H1 (cell line): Measurements from ENCODE around the gene SMIM24. TPM values are rescaled to one million over a fixed set of nuclear protein-coding genes. Genes with fewer than 3 reads are reported as not detected.
A peak's percentile ranks its signal among the peaks of the same experiment; 100 is the strongest.

ENCODE experiments used
- CTCF ChIA-PET: fragments of 300-600 bp; sonication (Branson Sonifier 250); formaldehyde crosslinking; loops from one replicate; lab custom pipeline; 2021; ENCODE audit not compliant: partially characterized antibody; lab: Charles Lee
- POLR2A ChIA-PET: fragments of 300-600 bp; sonication (Branson Sonifier 250); formaldehyde crosslinking; loops from one replicate; lab custom pipeline; 2021; ENCODE audit warnings: inconsistent platforms; ENCODE audit not compliant: partially characterized antibody; lab: Charles Lee
- DNase-seq, 2 experiments: peaks; one replicate each; pipeline versions ENCODE4 v3.0.0 to v3.0.0-alpha.2; 2010 to 2022; ENCODE audit warnings: low spot score in 2 of 2, low read depth in 1 of 2, mixed read lengths in 1 of 2
- FAIRE-seq: peaks from 2 replicates; lab custom pipeline; 2011; peaks lifted over from hg19 to GRCh38; lab: Jason Lieb, UNC
- H2AFZ ChIP-seq: 2 replicates; pipeline ENCODE4 v1.8.1; 2012; ENCODE audit warnings: low read length, inconsistent platforms
- H2AK5ac ChIP-seq: 2 replicates; pipeline ENCODE4 v1.6.1; 2013; ENCODE audit warnings: low read depth, low read length
- H2BK120ac ChIP-seq: replicated peaks from 2 replicates; pipeline ENCODE3; 2013; ENCODE audit warnings: low read depth, low read length, inconsistent platforms
- H2BK12ac ChIP-seq: 2 replicates; pipeline ENCODE4 v1.6.1; 2013; ENCODE audit warnings: low read depth, low read length
- H2BK15ac ChIP-seq: 2 replicates; pipeline ENCODE4 v1.6.1; 2013; ENCODE audit warnings: low read length
- H2BK20ac ChIP-seq: 2 replicates; pipeline ENCODE4 v1.6.1; 2013; ENCODE audit warnings: low read length
- H2BK5ac ChIP-seq: 2 replicates; pipeline ENCODE4 v1.6.1; 2013; ENCODE audit warnings: low read depth, low read length
- H3K14ac ChIP-seq: 2 replicates; pipeline ENCODE4 v1.6.1; 2013; ENCODE audit warnings: inconsistent platforms; ENCODE audit not compliant: insufficient read length
- H3K18ac ChIP-seq: 2 replicates; pipeline ENCODE4 v1.6.1; 2013; ENCODE audit warnings: low read length; ENCODE audit errors: extremely low read depth
- H3K23ac ChIP-seq: 2 replicates; pipeline ENCODE4 v1.6.1; 2013; ENCODE audit warnings: inconsistent platforms; ENCODE audit not compliant: insufficient read length
- H3K23me2 ChIP-seq: 2 replicates; pipeline ENCODE4 v1.6.1; 2013; ENCODE audit warnings: low read depth, low read length
- H3K27ac ChIP-seq: 2 replicates; pipeline ENCODE4 v1.6.1; 2011; ENCODE audit warnings: low read depth, low read length, inconsistent platforms
- H3K27me3 ChIP-seq, 4 experiments: replicated peaks in 1 of 4; 1 replicate in 1 of 4; 2 replicates in 3 of 4; pipeline versions ENCODE4 v1.6.1 to v1.8.1; 2011 to 2013; ENCODE audit warnings: low read length in 3 of 4, mild to moderate bottlenecking in 3 of 4, inconsistent platforms in 2 of 4, mixed read lengths in 2 of 4, moderate library complexity in 1 of 4; ENCODE audit not compliant: control insufficient read depth in 3 of 4, insufficient read depth in 3 of 4; ENCODE audit errors: extremely low read depth in 1 of 4
- H3K36me3 ChIP-seq, 4 experiments: 2 replicates each; pipeline versions ENCODE4 v1.6.1 to v1.8.1; 2011 to 2013; ENCODE audit warnings: mild to moderate bottlenecking in 4 of 4, low read length in 3 of 4, moderate library complexity in 2 of 4, control low read depth in 1 of 4, inconsistent platforms in 1 of 4; ENCODE audit not compliant: insufficient read depth in 4 of 4, control insufficient read depth in 2 of 4
- H3K4ac ChIP-seq: replicated peaks from 2 replicates; pipeline ENCODE3; 2013; ENCODE audit warnings: low read length, low read depth, mixed read lengths, inconsistent platforms; ENCODE audit not compliant: insufficient read length
- H3K4me1 ChIP-seq, 4 experiments: replicated peaks in 1 of 4; 1 replicate in 1 of 4; 2 replicates in 3 of 4; pipeline versions ENCODE4 v1.6.1 to v1.8.1; 2011 to 2013; ENCODE audit warnings: low read length in 3 of 4, inconsistent platforms in 2 of 4, mixed read lengths in 1 of 4; ENCODE audit not compliant: insufficient read depth in 4 of 4, control insufficient read depth in 3 of 4
- H3K4me2 ChIP-seq, 2 experiments: 2 replicates each; pipeline versions ENCODE4 v1.6.1 to v1.8.1; 2011 to 2013; ENCODE audit warnings: low read depth in 2 of 2, low read length in 2 of 2, control low read depth in 1 of 2, inconsistent platforms in 1 of 2, mild to moderate bottlenecking in 1 of 2; ENCODE audit not compliant: insufficient read depth in 1 of 2
- H3K4me3 ChIP-seq, 4 experiments: fragments of 200-600, 300-600 bp in 1 of 4; sonication (generic), shearing (Covaris generic), sonication (Bioruptor Twin) in 1 of 4; 2 replicates each; pipeline versions ENCODE4 v1.5.1 to v1.8.1; 2011 to 2016; ENCODE audit warnings: low read length in 4 of 4, low read depth in 3 of 4, control low read depth in 2 of 4, inconsistent platforms in 2 of 4, mild to moderate bottlenecking in 2 of 4, mixed read lengths in 1 of 4, moderate library complexity in 1 of 4; ENCODE audit not compliant: insufficient read depth in 2 of 4; ENCODE audit errors: extremely low read depth in 1 of 4
- H3K56ac ChIP-seq: replicated peaks from 2 replicates; pipeline ENCODE3; 2013; ENCODE audit warnings: low read depth, mild to moderate bottlenecking, mixed read lengths, low read length, inconsistent platforms; ENCODE audit not compliant: insufficient read length
- H3K79me1 ChIP-seq: 2 replicates; pipeline ENCODE4 v1.6.1; 2013; ENCODE audit warnings: low read depth, low read length, control low read depth
- H3K79me2 ChIP-seq, 2 experiments: 2 replicates each; pipeline versions ENCODE4 v1.6.1 to v1.8.1; 2012 to 2013; ENCODE audit warnings: low read length in 2 of 2, mild to moderate bottlenecking in 2 of 2, inconsistent platforms in 1 of 2; ENCODE audit not compliant: insufficient read depth in 2 of 2, control insufficient read depth in 1 of 2
- H3K9ac ChIP-seq, 4 experiments: replicated peaks in 1 of 4; 1 replicate in 1 of 4; 2 replicates in 3 of 4; pipeline versions ENCODE4 v1.6.1 to v1.8.1; 2011 to 2013; ENCODE audit warnings: low read depth in 3 of 4, low read length in 3 of 4, control low read depth in 2 of 4, mild to moderate bottlenecking in 2 of 4, moderate library complexity in 2 of 4, inconsistent platforms in 1 of 4; ENCODE audit errors: extremely low read depth in 1 of 4
- H3K9me3 ChIP-seq, 2 experiments: 2 replicates each; pipeline versions ENCODE4 v1.6.1 to v1.8.1; 2012 to 2013; ENCODE audit warnings: mild to moderate bottlenecking in 2 of 2, moderate library complexity in 2 of 2, control low read depth in 1 of 2, inconsistent platforms in 1 of 2, low read depth in 1 of 2, low read length in 1 of 2, mixed read lengths in 1 of 2; ENCODE audit not compliant: insufficient read depth in 2 of 2
- H4K20me1 ChIP-seq, 2 experiments: replicated peaks in 1 of 2; 2 replicates each; pipeline versions ENCODE3 to v1.8.1; 2011 to 2013; ENCODE audit warnings: inconsistent platforms in 2 of 2, low read length in 2 of 2, mild to moderate bottlenecking in 1 of 2; ENCODE audit not compliant: insufficient read depth in 2 of 2, control insufficient read depth in 1 of 2
- H4K5ac ChIP-seq: 2 replicates; pipeline ENCODE4 v1.6.1; 2013; ENCODE audit warnings: low read length, low read depth, mixed read lengths, inconsistent platforms; ENCODE audit not compliant: insufficient read length
- H4K8ac ChIP-seq: 2 replicates; pipeline ENCODE4 v1.8.0; 2013; ENCODE audit warnings: mild to moderate bottlenecking, moderate library complexity, low read length, inconsistent platforms; ENCODE audit not compliant: insufficient read depth; ENCODE audit errors: extremely low read depth
- H4K91ac ChIP-seq: replicated peaks from 2 replicates; pipeline ENCODE3; 2013; ENCODE audit warnings: low read length, mixed read lengths, inconsistent platforms; ENCODE audit not compliant: insufficient read length
- HDAC2 ChIP-seq, 2 experiments: fragments of 300-600 bp in 1 of 2; sonication (generic) in 1 of 2; IDR thresholded peaks; 2 replicates each; pipeline ENCODE4 v1.6.1; 2011 to 2012; ENCODE audit warnings: low read depth in 2 of 2, low read length in 2 of 2, mild to moderate bottlenecking in 2 of 2, moderate library complexity in 2 of 2, borderline replicate concordance in 1 of 2, inconsistent platforms in 1 of 2
- NANOG ChIP-seq: IDR thresholded peaks from 2 replicates; pipeline ENCODE4 v1.6.1; 2011; ENCODE audit warnings: low read length, low read depth, mild to moderate bottlenecking, inconsistent platforms; ENCODE audit not compliant: insufficient read depth, poor library complexity, severe bottlenecking
- POLR2AphosphoS5 ChIP-seq: IDR thresholded peaks from 2 replicates; pipeline ENCODE4 v1.6.1; 2011; ENCODE audit warnings: low read depth, low read length
- RAD21 ChIP-seq, 2 experiments: IDR thresholded peaks in 1 of 2; conservative IDR thresholded peaks in 1 of 2; 2 replicates each; pipeline ENCODE4 v1.6.1; 2011; ENCODE audit warnings: low read depth in 2 of 2, low read length in 2 of 2, improper control_type of control experiment in 1 of 2, inconsistent platforms in 1 of 2, mild to moderate bottlenecking in 1 of 2, moderate library complexity in 1 of 2
- RNF2 ChIP-seq: fragments of 200-900, 300-1000 bp; sonication (generic); IDR thresholded peaks from 2 replicates; pipeline ENCODE4 v1.7.1; 2016; ENCODE audit warnings: borderline replicate concordance, low read depth, mild to moderate bottlenecking, antibody characterized with exemption, low read length; ENCODE audit not compliant: poor library complexity, severe bottlenecking; ENCODE audit errors: missing control alignments
- WGBS, 2 experiments: shearing (Covaris generic) in 1 of 2; methylation state at CpG; one replicate each; pipeline versions ENCODE4 v1.1.6 to v1.1.7; 2013 to 2015; ENCODE audit warnings: low lambda C conversion rate in 2 of 2, mixed read lengths in 2 of 2, inconsistent platforms in 1 of 2, low coverage in 1 of 2, missing lambda C conversion rate in 1 of 2; ENCODE audit not compliant: insufficient replicate concordance in 2 of 2, insufficient coverage in 1 of 2, insufficient read length in 1 of 2; ENCODE audit errors: extremely low coverage in 1 of 2, missing lambda C conversion rate in 1 of 2; 5-methylcytosine and 5-hydroxymethylcytosine counted together
- polyA plus RNA-seq, 7 experiments: library from polyadenylated mRNA; depleted of rRNA in 3 of 7; stranded (reverse) in 5 of 7; unstranded in 2 of 7; fragments of >200 nt in 5 of 7; fragments of 200-250 nt in 2 of 7; gene quantifications; 1 replicate in 5 of 7; 2 replicates in 1 of 7; 4 replicates in 1 of 7; pipeline versions ENCODE4 v1.2.1 to v1.2.3, GENCODE V29; 2011 to 2013; ENCODE audit warnings: missing spikeins in 2 of 7, mixed read lengths in 2 of 7
- total RNA-seq: library from RNA; stranded (reverse); fragmentation: NEBNext Ultra II Directional; extraction: Animal tissue kit (Norgen Biotek cat#: 25700); gene quantifications from 2 replicates; pipeline ENCODE4 v1.2.1, GENCODE V29; 2021
- TF ChIP-seq, protein P1 (sequence below), 3 experiments: IDR thresholded peaks; 1 replicate in 2 of 3; 2 replicates in 1 of 3; pipeline versions ENCODE4 v1.5.1 to v1.6.1; 2011; ENCODE audit warnings: low read length in 3 of 3, mild to moderate bottlenecking in 3 of 3, inconsistent platforms in 2 of 3, low read depth in 1 of 3, moderate library complexity in 1 of 3; ENCODE audit not compliant: insufficient read depth in 1 of 3; ENCODE audit errors: control extremely low read depth in 1 of 3

The SMIM24 gene
- total and polyA plus RNA-seq, 2 of the 8 experiments (the other 6 are each of a cell fraction or from before 2014, with no cell fraction given), result 3.8 to 4.5 TPM

DNA sequence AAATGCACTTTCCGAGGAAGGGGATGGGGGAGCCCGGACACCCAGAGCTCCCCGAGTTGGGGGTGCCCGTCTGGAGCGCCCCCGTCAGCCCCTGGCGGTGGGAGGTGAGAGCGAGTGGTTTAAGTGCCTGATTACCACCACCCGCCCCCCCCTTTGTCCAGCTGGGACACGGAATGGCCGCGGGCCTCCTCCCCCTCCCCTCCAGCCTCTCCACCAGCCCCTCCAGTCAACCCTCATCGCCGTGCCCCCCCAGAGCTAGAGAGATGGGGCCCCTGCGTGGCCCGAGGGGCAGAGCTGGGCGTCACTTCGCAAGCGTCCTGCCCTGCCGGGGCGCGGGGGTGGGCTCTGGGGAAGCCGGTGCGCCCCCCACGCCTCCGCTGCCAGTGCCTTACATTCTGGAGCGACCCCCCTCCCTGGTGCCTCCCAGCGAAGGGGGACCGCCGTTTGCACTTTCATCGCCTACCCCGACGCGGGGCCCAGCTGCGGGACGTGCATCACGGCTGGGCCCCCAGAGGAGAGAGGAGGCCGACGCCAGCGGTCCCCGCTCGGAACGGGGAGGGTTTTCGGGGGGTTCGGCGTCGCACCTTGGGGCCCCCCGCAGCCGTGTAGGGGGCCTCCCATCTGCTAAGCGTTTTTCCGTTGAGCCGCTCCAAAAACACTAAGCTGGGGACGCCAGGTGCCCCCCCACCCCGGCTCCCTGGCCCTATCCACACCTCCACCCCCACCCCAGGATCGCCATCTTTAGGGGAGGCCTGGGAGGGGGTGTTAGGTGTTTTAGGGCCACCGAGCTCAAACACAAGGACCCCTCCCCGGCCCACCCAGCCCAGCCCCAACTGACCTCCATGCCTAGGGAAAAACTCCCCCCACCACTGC lies 16.4 kb downstream of the SMIM24 start:
- no peak overlapping the region for H2AFZ ChIP-seq
- TF ChIP-seq NANOG (no peak), RAD21 (IDR thresholded peaks at IDR 0.05 in 1 of 2, conservative IDR thresholded peaks at IDR 0.05 in 1 of 2; ENCODE audit: low read depth in 2 of 2, low read length in 2 of 2) (peak in 1 of 2 experiments; percentile 4; a peak in 1 of 4 replicates), HDAC2 (IDR thresholded peaks at IDR 0.05; ENCODE audit: borderline replicate concordance in 1 of 2, low read depth in 2 of 2, low read length in 2 of 2) (no peak), RNF2 (peak; percentile 57), POLR2AphosphoS5 (no peak)
- TF ChIP-seq, protein P1, sequence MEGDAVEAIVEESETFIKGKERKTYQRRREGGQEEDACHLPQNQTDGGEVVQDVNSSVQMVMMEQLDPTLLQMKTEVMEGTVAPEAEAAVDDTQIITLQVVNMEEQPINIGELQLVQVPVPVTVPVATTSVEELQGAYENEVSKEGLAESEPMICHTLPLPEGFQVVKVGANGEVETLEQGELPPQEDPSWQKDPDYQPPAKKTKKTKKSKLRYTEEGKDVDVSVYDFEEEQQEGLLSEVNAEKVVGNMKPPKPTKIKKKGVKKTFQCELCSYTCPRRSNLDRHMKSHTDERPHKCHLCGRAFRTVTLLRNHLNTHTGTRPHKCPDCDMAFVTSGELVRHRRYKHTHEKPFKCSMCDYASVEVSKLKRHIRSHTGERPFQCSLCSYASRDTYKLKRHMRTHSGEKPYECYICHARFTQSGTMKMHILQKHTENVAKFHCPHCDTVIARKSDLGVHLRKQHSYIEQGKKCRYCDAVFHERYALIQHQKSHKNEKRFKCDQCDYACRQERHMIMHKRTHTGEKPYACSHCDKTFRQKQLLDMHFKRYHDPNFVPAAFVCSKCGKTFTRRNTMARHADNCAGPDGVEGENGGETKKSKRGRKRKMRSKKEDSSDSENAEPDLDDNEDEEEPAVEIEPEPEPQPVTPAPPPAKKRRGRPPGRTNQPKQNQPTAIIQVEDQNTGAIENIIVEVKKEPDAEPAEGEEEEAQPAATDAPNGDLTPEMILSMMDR (IDR thresholded peaks at IDR 0.05; ENCODE audit: control extremely low read depth in 1 of 3, insufficient read depth in 1 of 3, low read depth in 1 of 3, low read length in 3 of 3), result peak in 1 of 3 experiments; percentile 17; a peak in 1 of 4 replicates

More for the DNA sequence above, 16.4 kb downstream of the SMIM24 start:
- Histone ChIP-seq H4K20me1 (peaks cover 3 to 5% of the 10 kb centered on the region in 2 experiments), H2BK20ac (no peak overlapping the region), H3K4me1 (peaks cover 0 to 13% (median 5%) of the 10 kb centered on the region in 4 experiments; a peak in 6 of 7 replicates), H3K79me2 (no peaks in the 10 kb centered on the region), H2BK15ac (no peak overlapping the region), H3K27me3 (peaks cover 24 to 54% (median 50%) of the 10 kb centered on the region in 4 experiments), H4K5ac (no peak overlapping the region), H3K9ac (no peak overlapping the region), H3K36me3 (no peaks in the 10 kb centered on the region; a peak in 1 of 8 replicates), H3K23ac (no peak overlapping the region), H4K91ac (no peak overlapping the region), H2BK120ac (no peak overlapping the region), H3K4ac (no peak overlapping the region), H3K9me3 (peaks cover 6 to 10% of the 10 kb centered on the region in 2 experiments; a peak in 3 of 4 replicates), H4K8ac (no peak overlapping the region), H2BK5ac (no peak overlapping the region), H3K4me3 (peak overlapping the region; percentile 29 to 72 (median 34)), H3K18ac (no peak overlapping the region; the same call in none of the 2 replicates), H3K27ac (no peak overlapping the region), H2BK12ac (no peak overlapping the region), H3K14ac (no peak overlapping the region), H3K4me2 (peak overlapping the region; percentile 63 to 81), H2AK5ac (no peak overlapping the region), H3K56ac (no peak overlapping the region), H3K79me1 (no peaks in the 10 kb centered on the region), H3K23me2 (peaks cover 9% of the 10 kb centered on the region; the same call in 1 of the 2 replicates)
- WGBS, 2 experiments, result 0% methylated on average over 13 of the region's 57 CpGs; no CpG with 5 or more reads in 1 of the 2 experiments
- peak in 1 of 2 experiments; percentile 67 for DNase-seq
- POLR2A ChIA-PET, result interaction anchor here (1.6 to 1.9 kb wide), 3 partner anchors 14 to 19 kb away, joined by 3 to 5 read pairs (median 5); no protein-coding TSS in a partner anchor
- CTCF ChIA-PET, result interaction anchor here (0.5 to 1.8 kb wide), 10 partner anchors 9 to 165 kb away, joined by 3 to 9 read pairs (median 4); no protein-coding TSS in a partner anchor
- FAIRE-seq, result no peak
